SK-N-MC (cell line): ENCODE measurements around the gene LEPROT.
"Not testable (repeated sequence)": the region's sequence is repeated elsewhere in the genome, so short reads cannot be mapped to it uniquely, and the experiment has no call there.

Experiments used
- DNase-seq: peaks from one replicate; pipeline ENCODE4 v3.0.0-alpha.2; 2011; ENCODE audit warnings: low read depth, low spot score
- H3K27ac ChIP-seq: fragments of 200-600 bp; sonication (generic); 2 replicates; pipeline ENCODE4 v1.5.1; 2016; ENCODE audit warnings: mixed run types
- H3K36me3 ChIP-seq: fragments of 200-600 bp; sonication (generic); 2 replicates; pipeline ENCODE4 v1.6.1; 2017; ENCODE audit warnings: antibody characterized with exemption, low read length, mixed read lengths; ENCODE audit not compliant: insufficient read depth
- H3K4me3 ChIP-seq: fragments of 200-600 bp; sonication (generic); 2 replicates; pipeline ENCODE4 v1.5.1; 2016
- H3K9ac ChIP-seq: fragments of 200-600 bp; sonication (generic); 2 replicates; pipeline ENCODE4 v1.8.0; 2017; ENCODE audit warnings: mixed run types, mixed read lengths; ENCODE audit not compliant: insufficient read length
- H3K9me3 ChIP-seq: fragments of 200-600 bp; sonication (generic); 2 replicates; pipeline ENCODE4 v1.6.1; 2017; ENCODE audit warnings: low read depth, mild to moderate bottlenecking, antibody characterized with exemption, low read length, moderate library complexity, mixed read lengths
- EZH2 ChIP-seq: fragments of 200-600 bp; sonication (generic); IDR thresholded peaks from one replicate; pipeline ENCODE4 v1.6.1; 2017; ENCODE audit warnings: antibody characterized with exemption
- FOXP2 ChIP-seq: optimal IDR thresholded peaks from 2 replicates; pipeline ENCODE3; 2011; ENCODE audit warnings: mild to moderate bottlenecking, moderate library complexity; ENCODE audit not compliant: insufficient read depth; ENCODE audit errors: extremely low read length, control extremely low read depth
- POLR2AphosphoS5 ChIP-seq: IDR thresholded peaks from 2 replicates; pipeline ENCODE4 v1.6.1; 2012; ENCODE audit warnings: mild to moderate bottlenecking, low read depth, low read length, borderline replicate concordance

LEPROT gene, protein sequence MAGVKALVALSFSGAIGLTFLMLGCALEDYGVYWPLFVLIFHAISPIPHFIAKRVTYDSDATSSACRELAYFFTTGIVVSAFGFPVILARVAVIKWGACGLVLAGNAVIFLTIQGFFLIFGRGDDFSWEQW

DNA sequence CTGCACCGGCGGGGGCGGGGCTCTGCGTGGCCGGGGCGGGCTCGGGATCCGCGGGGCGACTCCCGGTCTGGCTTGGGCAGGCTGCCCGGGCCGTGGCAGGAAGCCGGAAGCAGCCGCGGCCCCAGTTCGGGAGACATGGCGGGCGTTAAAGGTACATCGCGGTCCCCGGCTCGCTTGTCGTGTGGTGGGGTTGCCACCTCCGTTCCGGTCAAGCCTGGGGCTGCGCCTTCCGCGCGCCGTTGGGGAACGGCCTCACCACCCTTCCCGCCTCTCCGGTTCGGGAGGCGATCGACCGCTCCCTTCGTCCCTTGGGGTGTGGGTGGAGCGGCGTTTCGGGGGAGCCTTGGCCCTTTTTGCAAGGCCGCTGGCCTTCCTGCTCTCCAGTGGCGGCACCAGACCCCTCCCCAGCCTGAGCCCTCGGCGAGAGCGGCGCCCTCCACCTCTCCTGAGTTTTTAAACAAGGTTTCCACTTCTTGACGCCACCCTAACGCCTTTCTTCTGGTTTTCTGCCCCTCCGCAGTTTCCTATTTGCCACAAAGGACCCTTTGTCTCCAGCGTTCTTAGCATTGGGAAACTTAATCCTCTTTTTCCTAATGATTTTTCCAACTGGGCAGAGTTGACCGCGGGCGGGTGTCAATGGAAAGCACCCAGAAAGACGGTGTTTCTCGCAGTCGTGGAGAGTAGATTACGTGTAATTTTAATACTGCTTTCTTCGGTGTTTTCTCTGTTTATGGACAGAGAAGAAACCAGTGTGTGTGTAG is at the start of gene LEPROT, which contains the start of gene LEPR:
TSS of gene LEPROT (plus strand) at position 79 of the 761 bp plus-strand sequence. CDS start at position 136, 57 bp downstream.
TSS of gene LEPR (plus strand) at position 79 of the 761 bp plus-strand sequence. CDS start 144,898 bp downstream, outside the sequence.
- peaks cover 7% of the 10 kb centered on the region; the same call in 1 of the 2 replicates for H3K36me3 ChIP-seq

DNA sequence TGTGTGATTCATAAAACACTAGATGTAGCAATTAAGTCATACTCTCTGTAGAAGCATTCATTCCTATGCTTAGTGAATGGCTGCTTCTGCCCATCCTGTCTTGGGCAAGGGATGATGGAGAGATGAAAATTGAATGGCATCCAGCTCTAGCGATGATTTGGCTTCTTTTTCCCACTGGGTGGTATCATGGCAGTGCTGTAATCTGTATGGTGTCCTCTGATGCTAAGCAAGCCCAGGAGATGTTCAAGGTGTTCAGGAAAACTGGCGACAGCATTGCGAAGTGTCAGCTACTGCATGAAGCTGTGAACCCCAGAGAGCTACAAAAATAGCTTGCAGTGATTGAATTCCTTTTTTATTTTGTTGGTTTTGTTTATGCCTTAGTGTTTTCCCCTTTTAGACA is 48.9 kb upstream of the LEPROT start:
- Histone ChIP-seq H3K36me3 (peaks cover 6% of the 10 kb centered on the region; the same call in 1 of the 2 replicates), H3K9ac (no peak overlapping the region), H3K9me3 (no peaks in the 10 kb centered on the region), H3K4me3 (no peak overlapping the region), H3K27ac (no peak overlapping the region)
- DNase-seq, result no peak
- TF ChIP-seq FOXP2 (no peak), POLR2AphosphoS5 (no peak), EZH2 (no peak)

More for the DNA sequence above, at the start of gene LEPROT, which contains the start of gene LEPR:
- Histone ChIP-seq H3K9ac (peak within 1 kb of the TSS; percentile 89), H3K9me3 (no peaks in the 10 kb centered on the region), H3K27ac (peak within 1 kb of the TSS; percentile 34; the same call in 1 of the 2 replicates), H3K4me3 (peak within 1 kb of the TSS; percentile 97)
- no peak for DNase-seq
- peak; percentile 73 for TF ChIP-seq POLR2AphosphoS5
- TF ChIP-seq FOXP2, result no peak

- H3K4me3 ChIP-seq, result no peak overlapping the region
- peak; percentile 3 for DNase-seq
- H3K36me3 ChIP-seq, result peaks cover 6% of the 10 kb centered on the region; the same call in 1 of the 2 replicates
- H3K9ac ChIP-seq, result no peak overlapping the region
- peak overlapping the region; percentile 69 for H3K27ac ChIP-seq
- no peaks in the 10 kb centered on the region for H3K9me3 ChIP-seq
- no peak for TF ChIP-seq FOXP2
- TF ChIP-seq POLR2AphosphoS5, result no peak
- no peak for TF ChIP-seq EZH2
Measured at GRCh38 chr1:65372557-65372956, 47.9 kb upstream of the LEPROT start.

- DNase-seq, result no peak
- no peak overlapping the region for H3K27ac ChIP-seq
- no peak overlapping the region for H3K4me3 ChIP-seq
Measured at GRCh38 chr1:65377496-65378246, 42.8 kb upstream of the LEPROT start.

DNA sequence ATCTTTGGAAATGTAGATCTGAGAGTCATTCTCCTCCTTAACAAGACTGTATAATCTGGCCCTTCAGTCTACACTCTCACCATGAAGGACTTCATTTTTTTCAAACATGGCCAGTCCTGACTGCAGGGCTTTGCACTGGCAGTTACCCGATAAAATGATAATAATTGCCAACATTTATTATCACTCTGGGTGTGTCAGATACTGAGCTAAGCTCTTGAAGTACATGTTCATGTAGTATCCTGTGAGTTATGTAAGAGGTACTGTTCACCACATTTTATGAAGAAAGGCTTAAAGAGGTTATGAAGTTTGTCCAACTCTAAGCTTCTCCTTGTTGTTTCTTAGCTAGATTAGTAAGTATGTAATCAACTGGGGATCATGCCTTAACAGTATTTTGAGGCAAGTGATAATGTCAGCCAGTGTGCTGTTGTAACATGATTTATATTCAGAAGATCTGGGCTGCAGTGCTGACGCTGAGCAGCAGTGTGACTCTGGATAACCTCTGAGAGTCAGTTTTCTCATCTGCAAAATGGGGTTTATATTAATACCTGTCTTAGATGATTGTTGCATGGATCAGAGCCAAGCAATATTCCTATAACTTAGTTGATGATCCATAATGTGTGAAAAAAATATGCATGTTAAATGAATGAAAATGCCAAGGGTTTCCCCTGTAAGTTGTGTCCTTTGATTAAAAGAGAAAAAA is 42.1 kb upstream of the LEPROT start:
- no peak for TF ChIP-seq EZH2
- no peak for TF ChIP-seq FOXP2
- TF ChIP-seq POLR2AphosphoS5, result no peak
- Histone ChIP-seq H3K9me3 (no peaks in the 10 kb centered on the region), H3K36me3 (peaks cover 10% of the 10 kb centered on the region; the same call in 1 of the 2 replicates), H3K9ac (no peak overlapping the region), H3K27ac (no peak overlapping the region), H3K4me3 (no peak overlapping the region)
- DNase-seq, result no peak

More at GRCh38 chr1:65377496-65378246, 42.8 kb upstream of the LEPROT start:
- H3K36me3 ChIP-seq, result peaks cover 10% of the 10 kb centered on the region; the same call in 1 of the 2 replicates
- H3K9ac ChIP-seq, result no peak overlapping the region
- TF ChIP-seq FOXP2 (no peak), POLR2AphosphoS5 (no peak), EZH2 (no peak)
- no peaks in the 10 kb centered on the region for H3K9me3 ChIP-seq

DNA sequence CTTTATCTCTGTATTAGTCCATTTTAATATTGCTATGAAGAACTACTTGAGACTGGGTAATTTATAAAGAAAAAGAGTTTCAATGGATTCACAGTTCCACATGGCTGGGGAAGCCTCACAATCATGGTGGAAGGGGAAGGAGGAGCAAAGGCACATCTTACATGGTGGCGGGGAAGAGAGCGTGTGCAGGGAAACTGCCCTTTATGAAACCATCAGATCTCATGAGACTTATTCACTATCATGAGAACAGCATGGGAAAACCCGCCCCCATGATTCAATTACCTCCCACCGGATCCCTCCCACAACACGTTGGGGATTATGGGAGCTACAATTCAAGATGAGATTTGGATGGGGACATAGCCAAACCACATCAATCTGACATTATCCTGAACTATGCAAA is 36.0 kb upstream of the LEPROT start:
- H3K9me3 ChIP-seq, result not testable (repeated sequence)

DNA sequence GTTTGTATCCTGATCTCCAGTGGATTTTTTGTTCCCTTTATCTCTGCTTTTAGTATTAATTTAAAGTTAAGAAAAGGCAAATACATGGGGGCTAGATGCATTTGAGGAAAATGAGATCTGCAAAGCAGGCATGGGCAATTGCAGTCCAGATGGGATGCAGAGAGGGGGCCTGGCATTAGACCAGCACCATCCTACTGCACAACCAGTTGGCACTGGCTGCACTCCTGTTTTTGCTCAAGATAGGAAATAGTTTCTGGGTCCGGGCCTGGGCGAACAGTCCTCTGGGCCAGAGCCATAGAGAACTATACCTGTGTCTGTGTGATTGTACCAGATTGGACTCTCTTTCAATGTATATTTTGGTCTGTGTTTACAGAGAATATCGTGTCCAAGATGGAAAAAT is 34.0 kb upstream of the LEPROT start:
- no peak for TF ChIP-seq EZH2
- no peak for TF ChIP-seq FOXP2
- TF ChIP-seq POLR2AphosphoS5, result no peak

More for the DNA sequence above, 36.0 kb upstream of the LEPROT start:
- H3K9ac ChIP-seq, H3K4me3 ChIP-seq, DNase-seq, H3K27ac ChIP-seq: not testable (repeated sequence)
- peaks cover 14% of the 10 kb centered on the region for H3K36me3 ChIP-seq

More for the DNA sequence above, 34.0 kb upstream of the LEPROT start:
- no peak overlapping the region for H3K9ac ChIP-seq
- H3K9me3 ChIP-seq, result no peaks in the 10 kb centered on the region
- no peak overlapping the region for H3K4me3 ChIP-seq
- DNase-seq, result no peak
- H3K27ac ChIP-seq, result no peak overlapping the region
- H3K36me3 ChIP-seq, result peaks cover 14% of the 10 kb centered on the region
